HL-60/S4 treated with phorbol 12-myristate 13-acetate at 8.2 ng/mL for 4 days and 3 days (cell line): ENCODE results near the gene SDK1.

Experiments used
- in situ Hi-C: fragments of 300-500 bp; cut with MboI; formaldehyde crosslinking; loops from 2 replicates; pipeline ENCODE4 v1.15.0; 2022; ENCODE audit warnings: low sequenced_read_pairs

SDK1 gene

DNA sequence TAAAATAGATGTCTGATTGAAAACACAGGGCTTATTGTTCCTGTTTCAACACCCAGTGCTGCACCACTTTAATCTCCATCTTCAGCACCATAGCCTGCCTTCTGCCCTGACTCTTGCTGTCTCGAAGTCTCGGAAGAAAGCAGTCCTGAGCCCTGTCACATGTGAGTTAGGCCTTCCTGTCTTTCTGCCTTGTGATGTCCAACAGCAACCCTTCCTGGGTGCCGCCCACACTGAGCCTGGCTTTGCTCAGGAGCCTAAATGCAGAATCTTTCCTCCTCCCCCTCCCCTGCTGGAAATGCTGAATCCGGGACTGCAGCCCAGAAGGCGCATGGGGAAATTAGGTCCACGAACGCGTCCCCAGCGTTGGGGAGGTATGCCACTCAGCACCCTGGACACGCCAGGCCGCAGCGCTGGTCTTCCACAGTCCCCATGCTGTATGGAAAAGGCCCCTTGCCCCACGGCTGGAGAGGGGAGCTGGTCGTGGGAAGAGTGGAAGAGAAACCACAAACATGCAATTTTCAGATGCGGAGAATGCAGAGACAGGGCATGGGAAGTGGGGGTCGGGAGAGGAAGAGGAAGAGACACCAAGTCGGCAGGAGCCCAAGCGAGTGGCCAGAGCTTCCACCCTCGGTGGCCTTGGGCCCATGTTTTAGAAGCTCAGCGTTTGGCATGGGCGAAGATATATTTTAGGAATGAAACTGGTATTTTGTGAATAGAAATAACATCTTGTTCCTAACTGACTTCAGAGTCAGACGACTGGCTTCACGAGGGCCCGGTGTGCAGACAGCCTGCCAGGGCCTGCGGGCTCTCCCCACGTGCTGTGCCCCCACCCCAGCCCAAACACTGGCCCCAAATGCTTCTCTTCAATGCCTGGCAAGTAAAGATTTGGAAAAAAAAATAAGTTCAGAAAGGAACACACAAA lies 724.9 kb downstream of the SDK1 start:
- in situ Hi-C loops: no loop called here

DNA sequence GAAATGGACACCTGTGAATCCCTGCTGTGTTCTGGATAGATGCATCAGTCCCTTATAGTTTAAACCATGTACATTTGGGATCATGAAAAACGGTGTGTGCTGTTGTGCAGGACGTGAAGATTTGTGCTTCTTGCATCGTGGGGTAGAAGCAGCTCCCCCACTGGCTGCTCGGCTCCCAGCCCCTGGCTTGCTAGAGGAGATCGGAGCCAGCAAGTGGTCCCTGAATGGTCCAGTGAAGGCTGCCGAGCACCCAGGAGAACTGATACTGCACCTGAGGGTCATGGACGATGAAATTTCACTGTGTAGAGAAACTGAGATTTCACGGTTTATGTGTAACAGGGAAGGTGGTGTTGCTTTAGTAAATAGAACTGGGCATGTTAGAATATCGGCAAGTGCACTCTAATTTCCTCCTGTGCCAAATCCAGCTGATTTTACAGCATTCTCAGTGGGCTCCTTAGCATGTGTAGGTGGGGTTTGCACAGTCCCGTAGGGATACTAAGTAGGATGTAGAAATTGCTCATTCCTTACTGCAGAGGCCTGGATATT lies 726.0 kb downstream of the SDK1 start:
- in situ Hi-C loops: no loop called here

DNA sequence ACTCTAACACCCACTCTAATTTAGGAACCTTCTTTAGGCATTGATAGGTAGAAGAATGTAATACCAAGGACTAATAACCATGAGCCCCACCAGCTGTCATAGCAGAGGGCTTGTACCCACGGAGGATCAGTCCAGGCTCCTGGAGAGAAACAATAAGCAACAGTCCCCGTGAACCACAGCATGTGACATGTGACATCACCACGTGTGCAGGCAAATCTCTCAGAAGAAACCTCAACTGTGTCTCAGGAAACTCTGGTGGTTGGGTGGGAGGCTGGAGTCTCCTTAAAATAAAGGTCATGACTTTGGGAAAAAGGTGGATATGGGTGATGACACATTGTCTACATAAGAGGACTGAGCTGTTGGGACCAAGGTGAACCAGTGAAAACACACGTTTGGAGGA lies 727.2 kb downstream of the SDK1 start:
- in situ Hi-C loops: no loop called here

DNA sequence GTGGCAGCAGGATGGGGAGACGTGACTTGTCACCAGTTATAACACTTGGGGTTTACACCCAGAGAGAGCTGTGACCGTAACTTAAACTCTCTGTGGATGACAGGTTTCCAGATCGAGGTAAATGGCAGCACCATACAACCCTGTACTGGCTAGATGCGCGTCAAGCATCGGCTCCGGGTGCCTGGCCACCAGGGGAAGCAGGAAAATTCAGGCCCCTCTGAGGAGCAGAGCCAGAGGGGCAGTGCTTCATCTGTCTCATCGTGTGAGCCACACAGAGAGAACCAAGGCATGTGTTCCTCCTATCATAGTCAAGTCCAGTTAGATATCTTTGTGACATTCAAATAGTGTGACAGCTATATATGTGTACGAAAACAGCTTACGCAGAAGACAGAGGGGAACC lies 728.9 kb downstream of the SDK1 start:
- in situ Hi-C loops: no loop called here

DNA sequence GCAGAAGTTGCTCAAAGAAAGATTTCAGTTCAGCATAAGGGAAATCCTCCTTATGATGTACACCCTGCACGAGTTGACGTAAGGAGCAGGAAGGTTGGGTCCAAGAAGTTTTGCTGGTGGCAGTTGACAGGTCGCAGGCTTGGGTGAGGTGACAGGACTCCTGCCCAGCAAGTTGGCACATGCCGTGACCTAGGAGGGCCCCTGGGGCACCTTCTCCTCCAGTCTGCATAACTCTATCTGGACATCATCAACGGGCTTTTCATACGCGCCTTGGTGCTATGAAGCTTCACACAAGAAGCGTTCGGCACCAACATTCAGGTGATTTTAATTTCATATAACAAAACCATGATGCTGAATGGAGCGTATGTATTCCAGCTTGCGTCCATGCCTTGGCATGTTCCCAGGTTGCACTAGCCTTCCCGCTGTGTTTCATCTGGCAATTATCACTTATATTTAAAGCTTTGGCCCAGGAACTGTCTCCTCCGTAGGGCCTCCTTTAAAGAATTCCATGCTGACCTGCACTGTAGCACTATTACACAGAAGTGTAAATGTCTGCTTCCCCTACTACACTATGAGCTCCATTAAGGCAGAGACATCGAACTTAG lies 729.4 kb downstream of the SDK1 start:
- in situ Hi-C loops: no loop called here

DNA sequence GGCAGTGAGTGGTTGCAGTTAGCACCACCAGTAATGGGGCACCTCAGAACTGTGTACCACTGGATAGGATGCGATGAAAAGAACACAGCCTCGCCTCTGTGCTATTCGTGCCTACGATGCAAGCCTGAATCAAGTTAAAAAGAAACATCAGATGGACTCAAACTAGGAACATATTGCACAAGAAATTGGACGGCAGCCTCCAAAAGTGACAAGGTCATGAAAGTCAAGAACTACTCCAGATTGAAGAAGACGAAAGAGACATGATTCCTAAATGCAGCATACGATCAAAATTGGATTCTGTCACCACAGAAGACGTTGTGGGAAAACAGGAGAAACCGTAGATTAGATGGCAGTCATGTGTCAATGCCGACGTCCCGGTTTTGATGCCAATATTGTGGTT lies 732.9 kb downstream of the SDK1 start:
- in situ Hi-C loops: no loop called here

- in situ Hi-C loops: no loop called here
Measured at GRCh38 chr7:4037308-4037707, 736.3 kb downstream of the SDK1 start.

GRCh38 chr7:4037877-4038276 lies 736.8 kb downstream of the SDK1 start:
- in situ Hi-C loops: no loop called here

DNA sequence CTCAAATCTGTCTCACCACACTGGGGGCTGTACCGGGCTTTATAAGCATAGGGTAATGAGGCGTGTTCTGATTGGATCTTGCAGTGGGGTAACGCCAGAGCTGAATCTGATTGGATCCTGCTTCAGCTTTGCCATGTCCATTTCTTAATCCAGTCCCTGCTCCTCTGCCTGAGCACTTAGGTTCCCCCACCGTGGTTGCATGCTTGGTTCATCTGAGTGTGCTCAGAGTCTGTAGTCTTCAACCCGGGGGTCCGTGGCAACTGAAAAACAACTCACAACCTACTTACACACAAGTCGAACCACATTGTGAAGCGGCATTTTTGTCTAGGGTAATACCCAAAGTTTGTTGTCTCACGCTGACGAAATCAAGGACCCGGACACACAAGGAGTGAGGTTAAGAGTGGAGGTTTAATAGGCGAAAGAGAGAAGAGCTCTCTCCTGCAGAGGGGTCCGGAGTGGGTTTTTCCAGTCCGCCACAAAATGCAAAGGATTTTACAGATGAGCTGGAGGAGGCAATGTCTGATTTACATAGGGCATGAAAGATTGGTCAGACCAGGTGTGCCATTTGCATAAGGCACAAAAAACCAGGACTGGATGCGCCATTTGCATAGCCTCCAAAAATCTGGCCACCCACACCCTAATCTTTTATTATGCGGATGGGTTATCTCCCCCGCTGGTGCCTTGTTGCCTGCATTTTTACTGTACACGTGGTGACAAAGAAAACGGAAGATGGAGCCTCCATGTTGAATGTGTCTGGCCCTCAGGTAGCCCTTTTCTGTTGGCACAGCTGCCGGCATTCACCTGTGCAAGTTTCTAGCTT lies 739.3 kb downstream of the SDK1 start:
- in situ Hi-C loops: no loop called here

- in situ Hi-C loops: no loop called here
Measured at GRCh38 chr7:4042402-4043045, 741.5 kb downstream of the SDK1 start.

- in situ Hi-C loops: no loop called here
Measured at GRCh38 chr7:4043988-4044387, 742.9 kb downstream of the SDK1 start.

DNA sequence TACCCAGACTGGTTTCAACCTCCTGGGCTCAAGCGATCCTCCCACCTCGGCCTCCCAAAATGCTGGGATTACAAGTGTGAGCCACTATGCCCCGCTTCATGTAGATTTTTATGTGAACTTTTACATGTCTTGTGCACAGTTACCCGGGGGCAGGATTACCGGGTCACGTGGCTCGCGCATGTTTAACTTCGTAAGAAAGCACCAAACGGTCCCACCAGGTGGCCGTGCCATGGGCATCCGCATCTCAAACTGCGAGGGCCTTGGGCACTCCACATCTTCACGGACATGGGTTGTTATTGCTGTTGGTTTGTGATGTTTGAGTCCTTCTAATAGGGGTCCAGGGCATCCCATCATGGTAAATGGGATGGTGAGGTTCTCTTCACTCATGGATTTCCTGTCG lies 744.4 kb downstream of the SDK1 start:
- in situ Hi-C loops: no loop called here

- in situ Hi-C loops: no loop called here
Measured at GRCh38 chr7:4045975-4046374, 744.9 kb downstream of the SDK1 start.

DNA sequence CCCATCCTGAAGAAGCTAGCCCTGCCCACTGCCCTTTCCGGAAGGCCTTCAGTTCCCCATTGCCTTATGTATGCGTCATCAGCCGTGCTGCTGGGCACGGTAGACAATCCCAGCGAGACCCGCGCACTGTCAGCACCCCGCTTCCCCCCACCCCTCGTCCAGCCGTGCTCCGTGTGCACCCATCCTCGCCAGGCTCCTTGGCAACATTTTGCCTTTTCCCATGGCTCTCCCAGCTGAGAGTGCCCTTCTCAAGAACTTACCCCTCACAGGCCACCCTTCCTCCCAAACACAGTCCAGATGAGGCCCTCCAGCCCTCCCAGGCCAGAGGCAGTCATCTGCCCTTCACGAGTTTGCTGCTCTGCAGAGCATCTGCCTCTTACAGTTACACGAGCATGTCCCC lies 747.3 kb downstream of the SDK1 start:
- in situ Hi-C loops: no loop called here

DNA sequence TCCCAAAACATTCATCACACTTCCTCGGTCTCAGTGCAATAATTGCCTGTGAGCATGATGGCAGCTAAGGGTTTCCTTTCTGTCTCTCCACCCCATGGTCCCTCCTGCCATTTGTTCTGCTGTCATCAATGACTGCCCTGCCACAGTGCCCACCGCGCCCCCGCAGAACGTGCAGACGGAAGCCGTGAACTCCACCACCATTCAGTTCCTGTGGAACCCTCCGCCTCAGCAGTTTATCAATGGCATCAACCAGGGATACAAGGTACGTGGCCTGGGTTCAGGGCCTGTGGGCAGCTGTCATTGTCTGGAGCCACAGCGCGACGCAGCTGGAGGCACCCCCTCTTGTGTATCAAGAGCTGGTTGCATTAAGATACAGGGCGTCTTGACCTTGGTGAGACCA lies 748.1 kb downstream of the SDK1 start:
- in situ Hi-C loops: no loop called here

DNA sequence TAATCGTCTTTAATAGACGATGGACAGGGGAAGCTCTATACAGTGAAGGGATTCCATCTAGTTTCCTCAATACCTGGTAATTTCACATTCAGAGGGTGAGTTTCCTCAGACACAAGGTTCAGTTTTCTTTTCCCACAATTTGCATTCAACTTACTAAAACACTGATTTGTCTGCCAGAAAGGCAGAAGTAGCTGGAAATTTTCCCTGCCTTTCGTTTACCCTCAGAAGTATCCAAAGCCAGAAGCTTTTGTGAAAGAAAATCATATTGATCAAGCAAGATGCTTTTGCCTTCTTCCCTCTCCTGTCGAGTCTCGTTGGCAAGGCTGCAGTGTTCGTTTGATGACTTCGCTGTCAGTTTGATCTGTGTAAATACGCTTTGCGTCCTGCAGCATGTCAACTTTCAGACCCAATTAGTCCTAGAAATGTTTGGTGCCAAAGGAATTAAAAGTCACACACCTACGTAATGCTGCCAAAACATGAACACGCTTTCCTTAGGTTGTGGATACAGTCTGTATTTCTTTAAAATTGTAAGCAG lies 749.1 kb downstream of the SDK1 start:
- in situ Hi-C loops: no loop called here

DNA sequence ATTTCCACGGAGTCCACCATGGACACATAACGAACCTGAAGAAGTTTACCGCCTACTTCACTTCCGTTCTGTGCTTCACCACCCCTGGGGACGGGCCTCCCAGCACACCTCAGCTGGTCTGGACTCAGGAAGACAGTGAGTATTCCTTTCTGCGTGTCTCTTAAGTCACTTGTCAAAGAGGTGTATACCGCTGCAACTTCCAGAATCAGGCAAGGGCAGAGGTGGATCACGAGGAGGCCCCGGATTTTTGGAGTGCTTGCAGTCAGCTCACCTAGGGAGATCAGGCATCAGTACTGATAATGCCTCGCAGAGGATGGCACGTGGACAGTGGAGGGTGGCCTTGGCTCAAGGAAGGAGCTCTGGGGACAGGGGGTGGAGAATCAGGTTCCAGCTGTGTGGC lies 750.6 kb downstream of the SDK1 start:
- in situ Hi-C loops: no loop called here

DNA sequence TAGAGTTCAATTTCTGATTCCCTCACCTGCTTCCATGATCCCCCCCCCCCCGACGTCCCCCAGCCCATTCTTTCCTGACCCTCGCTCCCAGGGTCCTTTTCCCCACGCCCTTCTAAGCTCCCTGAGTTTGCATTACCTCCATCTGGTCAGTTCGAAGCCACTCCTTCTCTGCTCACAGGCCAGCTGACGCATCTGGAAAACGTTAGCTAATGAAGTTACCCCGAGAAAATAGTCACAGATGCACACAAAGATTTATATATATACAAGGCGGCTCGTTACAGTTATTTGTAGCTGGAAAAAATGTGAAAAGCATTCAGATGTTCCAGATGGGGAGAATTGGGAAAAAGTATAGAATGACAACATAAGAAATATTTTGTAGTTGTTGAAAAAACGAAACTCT lies 751.1 kb downstream of the SDK1 start:
- in situ Hi-C loops: no loop called here

DNA sequence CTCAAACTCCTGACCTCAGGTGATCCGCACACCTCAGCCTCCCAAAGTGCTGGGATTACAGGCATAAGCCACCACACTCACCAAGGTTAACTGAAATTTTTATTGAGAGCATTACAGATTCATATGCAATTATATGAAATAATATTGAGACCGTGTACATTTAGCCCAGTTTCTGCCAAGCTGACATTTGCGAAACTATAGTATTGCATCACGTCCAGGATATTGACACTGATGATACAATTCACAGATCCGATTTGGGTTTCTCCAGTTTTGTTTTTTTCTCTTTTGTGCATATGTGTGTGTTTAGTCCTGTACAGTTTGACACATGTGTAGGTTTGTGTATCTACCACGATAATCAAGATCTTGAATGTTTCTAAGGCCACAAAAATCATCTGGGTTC lies 753.1 kb downstream of the SDK1 start:
- in situ Hi-C loops: no loop called here

DNA sequence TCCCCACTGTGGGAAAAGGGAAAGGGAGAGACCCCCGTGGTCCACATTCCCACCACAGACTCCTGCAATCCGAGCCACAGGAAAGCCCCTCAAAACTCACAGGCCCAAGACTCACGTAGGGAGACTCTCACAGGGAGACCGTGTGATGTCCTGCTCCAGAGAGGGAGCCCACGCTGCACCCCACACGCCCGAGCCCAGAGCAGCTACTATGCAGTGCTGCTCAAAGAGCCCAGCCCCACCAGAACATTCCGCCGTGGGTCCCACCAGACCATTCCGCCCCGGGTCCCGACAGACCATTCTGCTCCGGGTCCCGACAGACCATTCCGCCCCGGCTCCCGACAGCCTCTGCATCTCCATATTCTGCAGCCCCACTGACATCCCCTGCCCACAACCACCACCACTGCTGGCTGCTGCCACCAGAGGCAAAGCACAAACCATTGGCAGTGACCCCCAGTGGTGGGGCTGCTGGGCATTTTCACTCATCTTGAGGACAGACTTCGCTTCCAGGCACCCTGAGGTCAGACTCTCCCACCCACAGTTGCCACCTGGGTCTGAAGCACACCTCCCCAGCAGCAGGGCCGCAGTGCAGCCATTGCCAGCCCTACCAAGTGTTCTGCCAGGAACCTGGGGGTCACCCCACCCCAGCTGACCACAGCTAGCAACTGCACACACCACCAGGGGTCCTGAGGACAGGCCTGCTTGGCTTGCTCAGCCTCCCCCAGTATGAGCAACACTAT lies 755.7 kb downstream of the SDK1 start:
- in situ Hi-C loops: no loop called here
